OCI-LY1 (cell line): ENCODE results near the gene POU2F1.

Experiments used
- H2AFZ ChIP-seq: fragments of 200-600 bp; sonication (generic), shearing (Covaris generic); 2 replicates; pipeline ENCODE4 v1.6.0; 2014; ENCODE audit warnings: antibody characterized with exemption, mild to moderate bottlenecking, low read length
- H3F3A ChIP-seq: fragments of 200-600 bp; sonication (generic), shearing (Covaris generic); 2 replicates; pipeline ENCODE4 v1.6.0; 2014; ENCODE audit warnings: mild to moderate bottlenecking, antibody characterized with exemption, low read length, moderate library complexity; ENCODE audit not compliant: insufficient read depth
- H3K27ac ChIP-seq: fragments of 200-600 bp; sonication (generic); 2 replicates; pipeline ENCODE4 v1.5.1; 2014; ENCODE audit warnings: low read length, mixed run types, mild to moderate bottlenecking, low read depth; ENCODE audit not compliant: poor library complexity, severe bottlenecking
- H3K27me3 ChIP-seq: fragments of 200-600 bp; sonication (generic); 2 replicates; pipeline ENCODE4 v1.6.0; 2014; ENCODE audit warnings: antibody characterized with exemption, mild to moderate bottlenecking, low read length, moderate library complexity; ENCODE audit not compliant: insufficient read depth
- H3K36me3 ChIP-seq: fragments of 200-600 bp; sonication (generic); 2 replicates; pipeline ENCODE4 v1.6.1; 2014; ENCODE audit warnings: mild to moderate bottlenecking, antibody characterized with exemption, low read length, moderate library complexity, mixed read lengths; ENCODE audit not compliant: insufficient read depth
- H3K4me1 ChIP-seq: fragments of 200-600 bp; sonication (generic); 2 replicates; pipeline ENCODE4 v1.5.1; 2014; ENCODE audit warnings: mild to moderate bottlenecking, low read length, moderate library complexity; ENCODE audit not compliant: insufficient read depth, severe bottlenecking
- H3K4me2 ChIP-seq: fragments of 200-600 bp; sonication (generic), shearing (Covaris generic); 2 replicates; pipeline ENCODE4 v1.6.1; 2014; ENCODE audit warnings: low read length
- H3K4me3 ChIP-seq: fragments of 200-600 bp; sonication (generic); 2 replicates; pipeline ENCODE4 v1.5.1; 2014; ENCODE audit warnings: low read length, low read depth, mild to moderate bottlenecking, mixed read lengths; ENCODE audit not compliant: poor library complexity, severe bottlenecking
- H3K79me2 ChIP-seq: fragments of 200-600 bp; shearing (Covaris generic); 2 replicates; pipeline ENCODE4 v1.6.1; 2016; ENCODE audit warnings: mixed run types, low read length, mixed read lengths; ENCODE audit not compliant: insufficient read depth
- H3K9ac ChIP-seq: fragments of 200-600 bp; sonication (generic), shearing (Covaris generic); 2 replicates; pipeline ENCODE4 v1.6.1; 2014; ENCODE audit warnings: mild to moderate bottlenecking, low read length, mixed read lengths
- H3K9me2 ChIP-seq: fragments of 200-600 bp; sonication (generic), shearing (Covaris generic); 2 replicates; pipeline ENCODE4 v1.6.1; 2014; ENCODE audit warnings: low read depth, mild to moderate bottlenecking, low read length, mixed read lengths
- H3K9me3 ChIP-seq: fragments of 200-600 bp; shearing (Covaris generic); 2 replicates; pipeline ENCODE4 v1.6.1; 2014; ENCODE audit warnings: low read length, mixed read lengths
- H4K20me1 ChIP-seq: fragments of 200-600 bp; sonication (generic), shearing (Covaris generic); 2 replicates; pipeline ENCODE4 v1.6.0; 2016; ENCODE audit warnings: mild to moderate bottlenecking, low read length; ENCODE audit not compliant: insufficient read depth
- CTCF ChIP-seq: fragments of 200-600 bp; sonication (generic), shearing (Covaris generic); IDR thresholded peaks from 2 replicates; pipeline ENCODE4 v1.5.1; 2017; ENCODE audit warnings: mild to moderate bottlenecking, antibody characterized with exemption, low read length, moderate library complexity, mixed read lengths
- EZH2 ChIP-seq: fragments of 200-600 bp; sonication (generic), shearing (Covaris generic); IDR thresholded peaks from 2 replicates; pipeline ENCODE4 v1.8.0; 2017; ENCODE audit warnings: borderline replicate concordance, mixed run types, mild to moderate bottlenecking, antibody characterized with exemption, low read length, moderate library complexity, mixed read lengths

The POU2F1 gene

GRCh38 chr1:167473761-167474160, 253.1 kb downstream of the POU2F1 start:
- H3K9me3 ChIP-seq, result 0 out of 2 replicates have a peak, but pooled peaks cover 2% of the 10 kb centered on the region
- no peaks in the 10 kb centered on the region for H4K20me1 ChIP-seq
- no peaks in the 10 kb centered on the region for H3K79me2 ChIP-seq
- peak overlapping the region; percentile 35; the same call in 1 of the 2 replicates for H3K4me2 ChIP-seq
- no peaks in the 10 kb centered on the region for H3F3A ChIP-seq
- no peaks in the 10 kb centered on the region for H3K27me3 ChIP-seq
- no peak overlapping the region for H3K27ac ChIP-seq
- H3K4me1 ChIP-seq, result peaks cover 13% of the 10 kb centered on the region
- no peaks in the 10 kb centered on the region; the same call in 1 of the 2 replicates for H3K36me3 ChIP-seq
- H3K4me3 ChIP-seq, result no peak overlapping the region
- TF ChIP-seq CTCF, result no peak
- no peak for TF ChIP-seq EZH2
- no peak overlapping the region for H3K9ac ChIP-seq
- H3K9me2 ChIP-seq, result no peaks in the 10 kb centered on the region
- peak overlapping the region; percentile 32; the same call in 1 of the 2 replicates for H2AFZ ChIP-seq

- H3K36me3 ChIP-seq, result no peaks in the 10 kb centered on the region; the same call in 1 of the 2 replicates
- no peaks in the 10 kb centered on the region for H3K9me2 ChIP-seq
- H3K9me3 ChIP-seq, result 0 out of 2 replicates have a peak, but pooled peaks cover 2% of the 10 kb centered on the region
- H3K4me1 ChIP-seq, result peaks cover 13% of the 10 kb centered on the region
- H3K79me2 ChIP-seq, result no peaks in the 10 kb centered on the region
- no peaks in the 10 kb centered on the region for H4K20me1 ChIP-seq
- H3K27ac ChIP-seq, result no peak overlapping the region
- no peaks in the 10 kb centered on the region for H3F3A ChIP-seq
- H3K4me2 ChIP-seq, result peak overlapping the region; percentile 35; the same call in 1 of the 2 replicates
- no peak overlapping the region for H3K4me3 ChIP-seq
- no peak overlapping the region for H3K9ac ChIP-seq
- TF ChIP-seq EZH2 (no peak), CTCF (no peak)
- H2AFZ ChIP-seq, result peak overlapping the region; percentile 32; the same call in 1 of the 2 replicates
- H3K27me3 ChIP-seq, result no peaks in the 10 kb centered on the region
Measured at GRCh38 chr1:167474191-167474641, 253.5 kb downstream of the POU2F1 start.

- no peak for TF ChIP-seq EZH2
- no peak for TF ChIP-seq CTCF
- H3K4me1 ChIP-seq, result peaks cover 19% of the 10 kb centered on the region
- no peaks in the 10 kb centered on the region; the same call in 1 of the 2 replicates for H3F3A ChIP-seq
- no peaks in the 10 kb centered on the region for H4K20me1 ChIP-seq
- H3K9ac ChIP-seq, result no peak overlapping the region
- H3K4me3 ChIP-seq, result no peak overlapping the region
- no peaks in the 10 kb centered on the region; the same call in 1 of the 2 replicates for H3K36me3 ChIP-seq
- H3K9me3 ChIP-seq, result 0 out of 2 replicates have a peak, but pooled peaks cover 2% of the 10 kb centered on the region
- H3K27ac ChIP-seq, result no peak overlapping the region
- H2AFZ ChIP-seq, result no peak overlapping the region
- H3K27me3 ChIP-seq, result no peaks in the 10 kb centered on the region
- H3K4me2 ChIP-seq, result no peak overlapping the region
- no peaks in the 10 kb centered on the region for H3K79me2 ChIP-seq
- no peaks in the 10 kb centered on the region for H3K9me2 ChIP-seq
Measured at GRCh38 chr1:167476061-167476460, 255.4 kb downstream of the POU2F1 start.
